Testis (tissue), 2 donors: ENCODE results near the gene NIPSNAP2.

ENCODE experiments used
- POLR2A ChIP-seq: fragments of 450-650 bp; IDR thresholded peaks from one replicate; pipeline ENCODE4 v1.6.1; 2017; ENCODE audit warnings: antibody characterized with exemption, mild to moderate bottlenecking, moderate library complexity
- TF ChIP-seq, protein P1 (sequence below), 3 experiments: fragments of 450-650 bp in 2 of 3; fragments of 200-600 bp in 1 of 3; sonication (generic) in 1 of 3; IDR thresholded peaks; one replicate each; pipeline ENCODE4 v1.5.1; 2016 to 2019; ENCODE audit warnings: antibody characterized with exemption in 3 of 3, mild to moderate bottlenecking in 2 of 3, moderate library complexity in 1 of 3

- no peak for TF ChIP-seq POLR2A
- TF ChIP-seq, protein P1, sequence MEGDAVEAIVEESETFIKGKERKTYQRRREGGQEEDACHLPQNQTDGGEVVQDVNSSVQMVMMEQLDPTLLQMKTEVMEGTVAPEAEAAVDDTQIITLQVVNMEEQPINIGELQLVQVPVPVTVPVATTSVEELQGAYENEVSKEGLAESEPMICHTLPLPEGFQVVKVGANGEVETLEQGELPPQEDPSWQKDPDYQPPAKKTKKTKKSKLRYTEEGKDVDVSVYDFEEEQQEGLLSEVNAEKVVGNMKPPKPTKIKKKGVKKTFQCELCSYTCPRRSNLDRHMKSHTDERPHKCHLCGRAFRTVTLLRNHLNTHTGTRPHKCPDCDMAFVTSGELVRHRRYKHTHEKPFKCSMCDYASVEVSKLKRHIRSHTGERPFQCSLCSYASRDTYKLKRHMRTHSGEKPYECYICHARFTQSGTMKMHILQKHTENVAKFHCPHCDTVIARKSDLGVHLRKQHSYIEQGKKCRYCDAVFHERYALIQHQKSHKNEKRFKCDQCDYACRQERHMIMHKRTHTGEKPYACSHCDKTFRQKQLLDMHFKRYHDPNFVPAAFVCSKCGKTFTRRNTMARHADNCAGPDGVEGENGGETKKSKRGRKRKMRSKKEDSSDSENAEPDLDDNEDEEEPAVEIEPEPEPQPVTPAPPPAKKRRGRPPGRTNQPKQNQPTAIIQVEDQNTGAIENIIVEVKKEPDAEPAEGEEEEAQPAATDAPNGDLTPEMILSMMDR (IDR thresholded peaks at IDR 0.05) = no peak
Observed at GRCh38 chr7:55969391-55969790, 5.0 kb downstream of the NIPSNAP2 start.
